H9 (cell line): Measurements from ENCODE around the gene PDHB. TPM values are rescaled to one million over a fixed set of nuclear protein-coding genes. Genes with fewer than 3 reads are reported as not detected.

Source experiments
- DNase-seq: peaks from one replicate; pipeline ENCODE4 v3.0.0-alpha.2; 2017
- H2AFZ ChIP-seq: one replicate; pipeline ENCODE4 v1.6.1; 2013; ENCODE audit warnings: mild to moderate bottlenecking, low read length, control low read depth, moderate library complexity
- H2AK5ac ChIP-seq: 2 replicates; pipeline ENCODE4 v1.6.1; 2013; ENCODE audit warnings: low read length, control low read depth, mixed read lengths; ENCODE audit not compliant: insufficient read length
- H2BK120ac ChIP-seq: one replicate; pipeline ENCODE4 v1.6.1; 2013; ENCODE audit warnings: low read depth, mild to moderate bottlenecking, low read length, control low read depth, inconsistent platforms; ENCODE audit not compliant: poor library complexity, severe bottlenecking
- H2BK12ac ChIP-seq: 2 replicates; pipeline ENCODE4 v1.6.1; 2013; ENCODE audit warnings: low read length, control low read depth, mixed read lengths, low read depth; ENCODE audit not compliant: insufficient read length
- H2BK15ac ChIP-seq: 2 replicates; pipeline ENCODE4 v1.6.1; 2013; ENCODE audit warnings: low read depth, low read length, control low read depth
- H2BK20ac ChIP-seq: one replicate; pipeline ENCODE4 v1.6.1; 2013; ENCODE audit warnings: low read depth, mild to moderate bottlenecking, low read length, control low read depth, inconsistent platforms; ENCODE audit not compliant: poor library complexity, severe bottlenecking
- H2BK5ac ChIP-seq: 2 replicates; pipeline ENCODE4 v1.6.1; 2013; ENCODE audit warnings: low read length, control low read depth, mixed read lengths; ENCODE audit not compliant: insufficient read length
- H3K14ac ChIP-seq: 2 replicates; pipeline ENCODE4 v1.6.1; 2013; ENCODE audit warnings: low read length, control low read depth; ENCODE audit not compliant: insufficient read depth
- H3K18ac ChIP-seq: 2 replicates; pipeline ENCODE4 v1.6.1; 2013; ENCODE audit warnings: low read depth, mild to moderate bottlenecking, mixed read lengths, low read length, control low read depth; ENCODE audit not compliant: insufficient read length
- H3K23ac ChIP-seq: 2 replicates; pipeline ENCODE4 v1.6.1; 2013; ENCODE audit warnings: low read length, control low read depth, mixed read lengths, low read depth; ENCODE audit not compliant: insufficient read length
- H3K23me2 ChIP-seq: 2 replicates; pipeline ENCODE4 v1.6.1; 2013; ENCODE audit warnings: low read depth, mild to moderate bottlenecking, mixed read lengths, low read length, control low read depth; ENCODE audit not compliant: insufficient read length, poor library complexity, severe bottlenecking
- H3K27ac ChIP-seq: 2 replicates; pipeline ENCODE4 v1.5.1; 2013; ENCODE audit warnings: low read length, control low read depth, mixed read lengths, low read depth; ENCODE audit not compliant: insufficient read length
- H3K27me3 ChIP-seq: 2 replicates; pipeline ENCODE4 v1.6.1; 2013; ENCODE audit warnings: low read length, control low read depth, inconsistent platforms; ENCODE audit not compliant: insufficient read depth
- H3K4ac ChIP-seq: 2 replicates; pipeline ENCODE4 v1.6.1; 2013; ENCODE audit warnings: low read depth, mild to moderate bottlenecking, control low read depth, inconsistent platforms, low read length, moderate library complexity
- H3K4me1 ChIP-seq: 2 replicates; pipeline ENCODE4 v1.6.1; 2013; ENCODE audit warnings: low read length, control low read depth, inconsistent platforms; ENCODE audit not compliant: insufficient read depth
- H3K4me2 ChIP-seq: 2 replicates; pipeline ENCODE4 v1.6.1; 2013; ENCODE audit warnings: low read length, control low read depth, mixed read lengths; ENCODE audit not compliant: insufficient read length, insufficient read depth
- H3K56ac ChIP-seq: 2 replicates; pipeline ENCODE4 v1.6.1; 2013; ENCODE audit warnings: low read depth, mild to moderate bottlenecking, mixed read lengths, low read length, control low read depth; ENCODE audit not compliant: insufficient read length
- H3K79me1 ChIP-seq: 2 replicates; pipeline ENCODE4 v1.6.1; 2013; ENCODE audit warnings: low read depth, mild to moderate bottlenecking, moderate library complexity, low read length, control low read depth, inconsistent platforms; ENCODE audit not compliant: insufficient read depth, poor library complexity, severe bottlenecking
- H3K79me2 ChIP-seq: 2 replicates; pipeline ENCODE4 v1.6.1; 2013; ENCODE audit warnings: low read length, control low read depth, inconsistent platforms; ENCODE audit not compliant: insufficient read depth
- H3K9ac ChIP-seq: 2 replicates; pipeline ENCODE4 v1.6.1; 2013; ENCODE audit warnings: low read length, control low read depth, mixed read lengths; ENCODE audit not compliant: insufficient read length; ENCODE audit errors: extremely low read depth
- H3K9me3 ChIP-seq: one replicate; pipeline ENCODE4 v1.6.1; 2013; ENCODE audit warnings: low read depth, low read length, inconsistent platforms; ENCODE audit not compliant: control insufficient read depth
- H3T11ph ChIP-seq: one replicate; pipeline ENCODE4 v1.6.1; 2013; ENCODE audit warnings: mild to moderate bottlenecking, low read length, control low read depth, inconsistent platforms
- H4K20me1 ChIP-seq: one replicate; pipeline ENCODE4 v1.6.1; 2013; ENCODE audit not compliant: control insufficient read depth, insufficient read length, insufficient read depth
- H4K5ac ChIP-seq: 2 replicates; pipeline ENCODE4 v1.6.1; 2013; ENCODE audit warnings: low read depth, mild to moderate bottlenecking, mixed read lengths, low read length, control low read depth; ENCODE audit not compliant: insufficient read length
- H4K8ac ChIP-seq: replicated peaks from 2 replicates; pipeline ENCODE4 v1.6.1; 2013; ENCODE audit warnings: low read length, control low read depth, mixed read lengths, low read depth; ENCODE audit not compliant: insufficient read length
- H4K91ac ChIP-seq: 2 replicates; pipeline ENCODE4 v1.6.1; 2013; ENCODE audit warnings: low read depth, mild to moderate bottlenecking, moderate library complexity, mixed read lengths, low read length, control low read depth; ENCODE audit not compliant: insufficient read length
- H3K27ac Mint-ChIP-seq, 3 experiments: 2 replicates in 2 of 3; 3 replicates in 1 of 3; pipeline ENCODE4 v1.8.0; 2020 to 2021; ENCODE audit warnings: mixed read lengths in 3 of 3, mild to moderate bottlenecking in 1 of 3, moderate library complexity in 1 of 3
- H3K27me3 Mint-ChIP-seq: 2 replicates; pipeline ENCODE4 v1.8.0; 2021; ENCODE audit warnings: low read depth, mild to moderate bottlenecking, moderate library complexity, mixed read lengths
- H3K36me3 Mint-ChIP-seq, 3 experiments: 2 replicates in 2 of 3; 3 replicates in 1 of 3; pipeline ENCODE4 v1.8.0; 2020 to 2021; ENCODE audit warnings: low read depth in 3 of 3, mixed read lengths in 3 of 3; ENCODE audit not compliant: insufficient read depth in 1 of 3
- H3K4me1 Mint-ChIP-seq, 2 experiments: 2 replicates each; pipeline ENCODE4 v1.8.0; 2020; ENCODE audit warnings: mixed read lengths in 2 of 2
- H3K4me3 Mint-ChIP-seq, 2 experiments: 2 replicates in 1 of 2; 3 replicates in 1 of 2; pipeline ENCODE4 v1.8.0; 2020 to 2021; ENCODE audit warnings: mild to moderate bottlenecking in 2 of 2, mixed read lengths in 2 of 2, moderate library complexity in 1 of 2
- H3K9me3 Mint-ChIP-seq, 2 experiments: 2 replicates in 1 of 2; 3 replicates in 1 of 2; pipeline ENCODE4 v1.8.0; 2020; ENCODE audit warnings: mild to moderate bottlenecking in 2 of 2, mixed read lengths in 2 of 2, moderate library complexity in 1 of 2
- WGBS: extraction: QIAGEN DNeasy Blood & Tissue Kit; methylation state at CpG from one replicate; pipeline ENCODE4 v1.1.7; 2013; ENCODE audit warnings: missing lambda C conversion rate, low lambda C conversion rate, mixed read lengths; ENCODE audit not compliant: insufficient read length; ENCODE audit errors: extremely low coverage; 5-methylcytosine and 5-hydroxymethylcytosine counted together
- total RNA-seq: library from RNA; stranded (reverse); gene quantifications from 2 replicates; pipeline ENCODE4 v1.2.1, GENCODE V29; 2021
- TF ChIP-seq, protein P1 (sequence below): fragments of 200-600 bp; sonication (generic); conservative IDR thresholded peaks from 3 replicates; pipeline ENCODE4 v1.8.0; 2021; ENCODE audit warnings: antibody characterized with exemption, mild to moderate bottlenecking

Gene PDHB
- total RNA-seq, 1 experiment from 2014 or later = 132 TPM

DNA sequence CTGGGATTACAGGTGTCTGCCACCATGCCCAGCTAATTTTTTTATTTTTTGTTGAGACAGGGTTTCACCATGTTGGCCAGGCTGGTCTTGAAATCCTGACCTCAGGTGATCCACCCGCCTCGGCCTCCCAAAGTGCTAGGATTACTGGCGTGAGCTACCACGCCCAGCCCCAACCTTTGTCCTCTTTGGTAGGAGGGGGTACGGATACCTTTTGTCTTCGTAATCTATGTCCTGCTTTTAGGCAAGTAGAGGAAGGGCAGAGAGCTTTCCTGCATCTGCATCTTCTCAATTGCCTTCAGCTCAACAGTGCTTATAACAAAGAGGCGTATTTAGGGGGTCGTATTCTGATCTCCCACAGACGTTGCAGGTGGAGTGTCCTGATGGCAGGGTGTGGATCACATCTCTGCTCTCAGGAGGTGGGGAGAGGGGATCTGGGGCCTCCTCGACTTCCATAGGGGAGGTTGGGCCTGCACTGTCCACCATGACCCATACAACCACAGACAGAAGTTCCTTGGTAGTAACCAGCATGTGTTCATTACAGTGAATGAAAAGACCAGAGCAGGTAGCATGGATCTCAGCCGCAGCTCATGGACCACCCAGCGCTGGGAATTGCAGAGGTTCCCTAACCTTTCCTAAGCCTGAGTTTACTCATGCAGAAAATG is 36.9 kb upstream of the PDHB start:
- H2BK15ac ChIP-seq = no peak overlapping the region
- no peak overlapping the region for H3K9ac ChIP-seq
- H3K79me2 ChIP-seq = no peaks in the 10 kb centered on the region
- H3T11ph ChIP-seq = no peak overlapping the region
- H3K56ac ChIP-seq = no peak overlapping the region
- H3K14ac ChIP-seq = no peak overlapping the region
- H3K79me1 ChIP-seq = no peaks in the 10 kb centered on the region
- H3K27ac ChIP-seq = no peak overlapping the region
- no peak overlapping the region for H2BK20ac ChIP-seq
- H2BK12ac ChIP-seq = no peak overlapping the region
- TF ChIP-seq, protein P1, sequence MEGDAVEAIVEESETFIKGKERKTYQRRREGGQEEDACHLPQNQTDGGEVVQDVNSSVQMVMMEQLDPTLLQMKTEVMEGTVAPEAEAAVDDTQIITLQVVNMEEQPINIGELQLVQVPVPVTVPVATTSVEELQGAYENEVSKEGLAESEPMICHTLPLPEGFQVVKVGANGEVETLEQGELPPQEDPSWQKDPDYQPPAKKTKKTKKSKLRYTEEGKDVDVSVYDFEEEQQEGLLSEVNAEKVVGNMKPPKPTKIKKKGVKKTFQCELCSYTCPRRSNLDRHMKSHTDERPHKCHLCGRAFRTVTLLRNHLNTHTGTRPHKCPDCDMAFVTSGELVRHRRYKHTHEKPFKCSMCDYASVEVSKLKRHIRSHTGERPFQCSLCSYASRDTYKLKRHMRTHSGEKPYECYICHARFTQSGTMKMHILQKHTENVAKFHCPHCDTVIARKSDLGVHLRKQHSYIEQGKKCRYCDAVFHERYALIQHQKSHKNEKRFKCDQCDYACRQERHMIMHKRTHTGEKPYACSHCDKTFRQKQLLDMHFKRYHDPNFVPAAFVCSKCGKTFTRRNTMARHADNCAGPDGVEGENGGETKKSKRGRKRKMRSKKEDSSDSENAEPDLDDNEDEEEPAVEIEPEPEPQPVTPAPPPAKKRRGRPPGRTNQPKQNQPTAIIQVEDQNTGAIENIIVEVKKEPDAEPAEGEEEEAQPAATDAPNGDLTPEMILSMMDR = no peak
- H3K9me3 Mint-ChIP-seq = no peaks in the 10 kb centered on the region
- H3K27ac Mint-ChIP-seq = peak overlapping the region in 2 of 3 experiments; percentile 32 to 88; a peak in 2 of 7 replicates
- H3K4me1 ChIP-seq = peaks cover 6% of the 10 kb centered on the region
- no peak overlapping the region for H2AK5ac ChIP-seq
- DNase-seq = no peak
- peaks cover 19 to 23% of the 10 kb centered on the region in 2 experiments for H3K4me1 Mint-ChIP-seq
- no peaks in the 10 kb centered on the region for H3K9me3 ChIP-seq
- no peak overlapping the region for H3K4me3 Mint-ChIP-seq
- no peak overlapping the region for H3K23ac ChIP-seq
- no peak overlapping the region for H2BK5ac ChIP-seq
- no peak overlapping the region for H4K91ac ChIP-seq
- no peaks in the 10 kb centered on the region for H3K36me3 Mint-ChIP-seq
- no peaks in the 10 kb centered on the region for H4K20me1 ChIP-seq
- no peaks in the 10 kb centered on the region for H3K23me2 ChIP-seq
- no peak overlapping the region for H4K8ac ChIP-seq
- no peak overlapping the region for H2AFZ ChIP-seq
- no peak overlapping the region for H3K4ac ChIP-seq
- no peak overlapping the region for H3K18ac ChIP-seq
- no CpG with 5 or more reads among the region's 12 CpGs for WGBS
- no peak overlapping the region for H2BK120ac ChIP-seq
- H3K27me3 ChIP-seq = no peaks in the 10 kb centered on the region
- peaks cover 2% of the 10 kb centered on the region; the same call in 1 of the 2 replicates for H3K27me3 Mint-ChIP-seq
- H4K5ac ChIP-seq = no peak overlapping the region
- H3K4me2 ChIP-seq = no peak overlapping the region
